Measurements from ENCODE around the gene ZNF655.

The ZNF655 gene

DNA sequence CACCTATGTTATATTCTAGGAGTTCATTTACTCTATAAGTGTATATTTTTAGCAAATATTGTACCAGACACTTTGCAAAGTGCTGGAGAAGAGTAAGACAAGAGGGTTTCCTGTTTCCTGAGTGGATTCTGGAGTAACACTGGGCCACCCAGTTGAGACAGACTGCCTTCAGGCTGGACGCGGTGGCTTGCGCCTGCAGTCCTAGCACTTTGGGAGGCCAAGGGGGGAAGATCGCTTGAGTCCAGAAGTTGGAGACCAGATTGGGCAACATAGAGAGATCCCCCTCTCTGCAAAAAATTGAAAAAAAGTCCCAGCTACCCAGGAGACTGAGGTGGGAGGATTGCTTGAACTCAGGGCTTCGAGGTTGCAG, 57.5 kb downstream of the ZNF655 start:
- DNase-seq = no peak

DNA sequence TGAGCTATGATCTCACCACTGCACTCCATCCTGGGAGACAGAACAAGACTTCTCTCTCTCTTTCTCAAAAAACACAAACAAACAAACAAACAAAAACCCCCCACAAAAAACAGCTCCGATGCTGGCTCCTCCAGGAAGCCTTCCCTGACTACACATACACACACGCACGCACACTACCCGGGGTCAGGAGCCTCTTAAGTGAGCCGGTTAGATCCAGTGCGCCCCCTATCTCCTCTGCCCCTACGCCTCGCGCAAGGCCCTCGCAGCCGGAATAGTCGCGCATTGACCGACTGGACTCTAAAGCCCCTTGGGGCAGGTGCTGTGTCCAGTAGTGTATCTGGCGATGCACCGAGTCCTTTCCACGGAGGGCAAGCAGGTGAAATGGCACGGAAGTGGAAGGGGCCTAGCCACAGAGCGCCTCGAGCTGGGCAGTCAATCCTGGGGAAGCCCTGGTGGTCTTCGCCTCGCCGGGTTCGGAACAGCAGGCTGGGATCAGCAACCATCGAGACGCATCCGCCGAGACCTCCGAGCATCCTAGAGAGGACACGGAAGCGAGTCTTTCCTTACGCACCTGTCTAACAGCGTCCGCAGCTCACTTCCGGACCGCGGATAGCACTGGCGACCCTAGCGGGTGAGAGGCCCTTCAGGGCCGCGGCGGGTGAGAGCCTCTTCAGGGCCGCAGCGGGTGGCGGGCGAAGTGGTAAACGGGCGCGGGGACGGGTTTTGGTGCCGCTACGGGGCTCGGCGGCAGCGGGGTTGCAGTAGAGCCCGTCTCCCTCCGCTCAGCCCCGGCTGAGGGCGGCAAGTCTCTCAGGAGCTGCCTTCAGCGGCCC, 58.1 kb downstream of the ZNF655 start, which contains the start of gene ZSCAN25:
TSS of gene ZSCAN25 (plus strand) at position 588 of the 833 bp plus-strand sequence. CDS start 2,661 bp downstream, outside the sequence.
- DNase-seq = peak; percentile 91

DNA sequence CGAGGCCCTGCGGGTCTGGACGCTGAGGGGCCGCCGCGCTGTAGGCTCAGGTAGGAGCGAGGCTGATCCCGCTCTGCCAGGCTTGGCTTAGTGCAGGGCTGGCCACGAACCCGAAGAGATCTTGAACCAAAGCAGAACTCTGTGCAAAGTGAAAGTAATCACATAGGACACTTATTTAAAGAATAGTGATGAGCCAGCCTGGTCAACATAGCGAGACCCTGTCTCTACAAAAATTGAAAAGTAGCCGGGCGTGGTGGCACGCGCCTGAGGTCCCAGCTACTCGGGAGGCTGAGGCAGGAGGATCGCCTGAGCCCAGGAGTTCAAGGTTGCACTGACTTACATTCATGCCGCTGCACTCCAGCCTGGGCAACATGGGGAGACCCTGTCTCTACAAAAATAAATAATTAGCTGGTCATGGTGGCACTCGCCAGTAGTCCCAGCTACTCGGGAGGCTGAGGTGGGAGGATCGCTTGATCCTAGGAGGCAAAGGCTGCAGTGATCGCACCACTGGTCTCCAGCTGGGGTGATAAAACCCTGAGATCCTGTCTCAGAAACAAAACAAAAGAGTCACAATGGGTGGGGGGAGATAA, 58.8 kb downstream of the ZNF655 start:
- no peak for DNase-seq

- no peak for DNase-seq
These were observed 60.3 kb downstream of the ZNF655 start for GRCh38 chr7:99618726-99619125.

GRCh38 chr7:99619571-99620130, 61.2 kb downstream of the ZNF655 start:
- no peak for DNase-seq

DNA sequence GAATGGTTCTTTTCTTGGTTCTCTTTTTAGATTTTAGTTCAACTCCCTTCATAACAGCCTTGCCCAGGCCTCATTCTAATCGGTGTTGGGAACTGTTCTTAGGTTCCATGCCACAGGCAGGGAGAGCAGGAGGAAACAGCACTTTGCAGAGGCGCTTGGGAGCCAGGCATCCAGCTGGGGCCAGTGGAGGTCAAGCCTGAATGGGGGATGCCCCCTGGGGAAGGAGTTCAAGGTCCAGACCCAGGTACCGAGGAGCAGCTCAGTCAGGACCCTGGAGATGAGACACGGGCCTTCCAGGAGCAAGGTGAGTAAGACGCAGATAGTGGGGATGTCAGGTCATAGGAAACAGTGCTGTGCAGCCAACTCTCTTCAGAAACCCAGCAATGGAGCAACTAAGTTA, 62.8 kb downstream of the ZNF655 start:
- DNase-seq = no peak

GRCh38 chr7:99622596-99622995, 64.2 kb downstream of the ZNF655 start:
- DNase-seq = no peak

GRCh38 chr7:99623091-99623693, 64.8 kb downstream of the ZNF655 start:
- no peak for DNase-seq

- DNase-seq = no peak
These were observed 65.4 kb downstream of the ZNF655 start for GRCh38 chr7:99623702-99624447.

DNA sequence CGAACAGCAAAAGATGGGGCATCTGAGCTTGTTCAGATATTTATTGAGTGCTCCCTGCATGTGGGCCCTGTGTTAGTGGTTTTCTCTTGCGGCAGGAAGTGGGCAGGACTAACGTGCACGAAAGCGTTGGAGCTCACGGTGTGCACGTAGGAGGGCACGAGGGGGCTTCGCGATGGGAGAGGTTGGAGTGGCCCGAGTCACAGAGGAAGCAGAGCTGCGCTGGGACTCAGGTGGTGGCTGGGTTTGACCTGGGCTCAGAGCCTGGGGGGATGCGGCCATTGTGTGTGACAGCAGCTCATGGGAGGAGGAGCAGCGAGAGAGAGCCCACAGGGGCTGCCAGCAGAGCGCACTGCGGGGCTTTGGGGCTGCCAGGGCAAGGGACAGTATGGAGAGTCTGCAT, 66.0 kb downstream of the ZNF655 start:
- DNase-seq = no peak

DNA sequence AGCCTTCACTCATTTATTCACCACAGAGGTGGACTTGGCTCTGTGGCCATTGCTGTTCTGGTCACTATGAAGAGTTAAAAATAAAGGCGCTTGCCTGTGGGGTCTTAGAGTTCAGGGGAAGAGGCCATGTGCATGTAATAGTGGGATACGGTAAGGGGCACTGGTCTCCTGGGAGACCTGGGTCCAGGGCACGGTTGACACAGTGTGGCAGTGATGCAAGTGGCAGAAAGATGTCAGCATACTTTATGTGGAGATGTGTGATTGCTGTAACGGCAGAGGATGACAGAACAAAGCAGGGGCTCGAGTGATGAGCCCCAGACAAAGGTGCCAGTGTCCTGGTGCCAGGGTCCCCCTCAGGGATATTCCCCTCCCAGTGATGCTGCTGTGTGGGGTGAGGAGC, 66.9 kb downstream of the ZNF655 start:
- no peak for DNase-seq

DNA sequence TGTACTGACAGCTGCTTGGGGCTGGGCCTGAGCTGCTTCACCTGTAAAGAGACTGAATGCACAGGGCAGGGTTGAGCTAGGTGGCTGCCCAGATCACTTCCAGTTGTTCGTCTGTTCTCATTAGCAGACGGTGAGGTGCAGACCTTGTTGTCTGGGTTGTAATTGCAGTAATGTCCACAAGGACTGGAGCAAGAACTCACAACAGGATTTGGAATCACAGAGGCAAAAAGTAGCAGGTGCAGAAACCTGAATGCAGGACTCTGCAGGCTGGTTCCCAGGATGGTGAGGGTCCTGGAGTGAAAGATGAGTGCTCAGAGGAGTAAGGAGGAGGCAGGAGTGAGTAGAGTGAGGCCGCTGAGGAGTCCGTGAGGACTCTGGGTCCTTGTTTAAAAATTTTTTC, 67.5 kb downstream of the ZNF655 start:
- DNase-seq = no peak
